GM23338 (cell line): ENCODE results near the gene COL4A6. TPM values are rescaled to one million over a fixed set of nuclear protein-coding genes. Genes with fewer than 3 reads are reported as not detected.

Source experiments
- CREB1 ChIP-seq: fragments of 250-450 bp; sonication (Bioruptor Pico); IDR thresholded peaks from 2 replicates; pipeline ENCODE4 v1.5.0; 2020; ENCODE audit warnings: low read depth, mild to moderate bottlenecking, moderate library complexity
- EZH2 ChIP-seq: fragments of 200-600 bp; sonication (generic); IDR thresholded peaks from one replicate; pipeline ENCODE4 v1.8.0; 2017; ENCODE audit warnings: antibody characterized with exemption, mild to moderate bottlenecking, low read depth; ENCODE audit not compliant: unreplicated experiment
- EZH2phosphoT487 ChIP-seq: fragments of 200-600 bp; sonication (generic); IDR thresholded peaks from one replicate; pipeline ENCODE4 v1.8.1; 2018; ENCODE audit warnings: antibody characterized with exemption; ENCODE audit not compliant: unreplicated experiment
- JUNB ChIP-seq: IDR thresholded peaks from one replicate; pipeline ENCODE4 v1.6.1; 2016; ENCODE audit warnings: antibody characterized with exemption; ENCODE audit not compliant: unreplicated experiment
- POLR2AphosphoS5 ChIP-seq: IDR thresholded peaks from 2 replicates; pipeline ENCODE4 v1.6.1; 2016; ENCODE audit warnings: antibody characterized with exemption, low read depth
- STAT1 ChIP-seq: IDR thresholded peaks from one replicate; pipeline ENCODE4 v1.6.1; 2016; ENCODE audit warnings: antibody characterized with exemption; ENCODE audit not compliant: unreplicated experiment
- ZNF114 ChIP-seq: fragments of 250-450 bp; sonication (Bioruptor Pico); IDR thresholded peaks from 2 replicates; pipeline ENCODE4 v1.5.0; 2020; ENCODE audit warnings: mild to moderate bottlenecking, moderate library complexity
- ZNF331 ChIP-seq: fragments of 250-450 bp; sonication (Bioruptor Pico); IDR thresholded peaks from 2 replicates; pipeline ENCODE4 v1.5.0; 2020; ENCODE audit warnings: low read depth, mild to moderate bottlenecking, moderate library complexity
- ZNF462 ChIP-seq: fragments of 250-450 bp; sonication (Bioruptor Pico); IDR thresholded peaks from 2 replicates; pipeline ENCODE4 v1.5.0; 2020; ENCODE audit warnings: mild to moderate bottlenecking, moderate library complexity
- polyA plus RNA-seq: library from polyadenylated mRNA; unstranded; fragments of >200 nt; fragmentation: Nextera tagmentation; extraction: Ambion mirVana; gene quantifications from 2 replicates; pipeline ENCODE4 v1.2.1, GENCODE V29; 2016
- total RNA-seq: library from RNA; depleted of rRNA; stranded (reverse); fragments of >200 nt; shearing (Covaris generic); gene quantifications from 2 replicates; pipeline ENCODE4 v1.2.3, GENCODE V29; 2014
- TF ChIP-seq, protein P1 (sequence below): IDR thresholded peaks from 2 replicates; pipeline ENCODE4 v1.6.1; 2016; ENCODE audit warnings: antibody characterized with exemption
- TF ChIP-seq, protein P2 (sequence below): IDR thresholded peaks from one replicate; pipeline ENCODE4 v1.6.1; 2018; ENCODE audit warnings: antibody characterized with exemption; ENCODE audit not compliant: unreplicated experiment

Gene COL4A6
- total and polyA plus RNA-seq, 2 experiments from 2014 or later, result 4.1 to 15.2 TPM

DNA sequence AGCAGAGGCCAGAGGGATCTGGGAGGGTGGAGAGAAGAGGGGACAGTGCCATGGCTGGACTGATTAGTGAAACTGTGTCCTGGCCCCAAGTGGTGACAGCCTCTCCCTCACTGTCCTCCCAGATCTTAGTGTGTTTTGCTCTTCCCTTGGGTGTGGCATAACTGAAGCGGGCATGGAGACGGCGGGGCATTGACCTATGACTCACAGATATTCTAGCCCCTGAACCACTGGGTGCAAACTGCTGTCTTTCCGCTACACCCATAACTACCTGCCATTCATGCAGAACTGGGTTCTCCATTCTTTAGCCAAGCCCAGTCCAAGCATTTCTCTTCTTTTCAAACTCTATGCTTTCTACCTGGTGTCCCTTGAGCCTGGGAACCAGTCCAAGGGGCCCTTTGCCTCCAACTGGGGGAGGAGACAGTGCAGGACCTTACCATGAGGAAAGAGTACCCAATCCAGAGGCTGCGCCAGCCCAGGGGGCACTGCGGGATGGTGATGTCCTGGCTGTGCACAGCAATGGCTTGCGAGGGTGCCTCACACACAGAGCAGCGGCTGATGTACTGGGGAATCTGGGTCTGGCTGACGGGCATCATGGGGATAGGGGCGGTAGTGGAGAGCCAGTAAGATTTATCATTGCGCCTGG is 279.1 kb downstream of the COL4A6 start (continued):
- TF ChIP-seq ZNF462 (CRISPR knock-in tag) (no peak), STAT1 (no peak), EZH2 (no peak), JUNB (no peak), ZNF114 (no peak), EZH2phosphoT487 (no peak), ZNF331 (no peak), POLR2AphosphoS5 (no peak), CREB1 (no peak)
- TF ChIP-seq, protein P1, sequence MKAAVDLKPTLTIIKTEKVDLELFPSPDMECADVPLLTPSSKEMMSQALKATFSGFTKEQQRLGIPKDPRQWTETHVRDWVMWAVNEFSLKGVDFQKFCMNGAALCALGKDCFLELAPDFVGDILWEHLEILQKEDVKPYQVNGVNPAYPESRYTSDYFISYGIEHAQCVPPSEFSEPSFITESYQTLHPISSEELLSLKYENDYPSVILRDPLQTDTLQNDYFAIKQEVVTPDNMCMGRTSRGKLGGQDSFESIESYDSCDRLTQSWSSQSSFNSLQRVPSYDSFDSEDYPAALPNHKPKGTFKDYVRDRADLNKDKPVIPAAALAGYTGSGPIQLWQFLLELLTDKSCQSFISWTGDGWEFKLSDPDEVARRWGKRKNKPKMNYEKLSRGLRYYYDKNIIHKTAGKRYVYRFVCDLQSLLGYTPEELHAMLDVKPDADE, result no peak
- TF ChIP-seq, protein P2, sequence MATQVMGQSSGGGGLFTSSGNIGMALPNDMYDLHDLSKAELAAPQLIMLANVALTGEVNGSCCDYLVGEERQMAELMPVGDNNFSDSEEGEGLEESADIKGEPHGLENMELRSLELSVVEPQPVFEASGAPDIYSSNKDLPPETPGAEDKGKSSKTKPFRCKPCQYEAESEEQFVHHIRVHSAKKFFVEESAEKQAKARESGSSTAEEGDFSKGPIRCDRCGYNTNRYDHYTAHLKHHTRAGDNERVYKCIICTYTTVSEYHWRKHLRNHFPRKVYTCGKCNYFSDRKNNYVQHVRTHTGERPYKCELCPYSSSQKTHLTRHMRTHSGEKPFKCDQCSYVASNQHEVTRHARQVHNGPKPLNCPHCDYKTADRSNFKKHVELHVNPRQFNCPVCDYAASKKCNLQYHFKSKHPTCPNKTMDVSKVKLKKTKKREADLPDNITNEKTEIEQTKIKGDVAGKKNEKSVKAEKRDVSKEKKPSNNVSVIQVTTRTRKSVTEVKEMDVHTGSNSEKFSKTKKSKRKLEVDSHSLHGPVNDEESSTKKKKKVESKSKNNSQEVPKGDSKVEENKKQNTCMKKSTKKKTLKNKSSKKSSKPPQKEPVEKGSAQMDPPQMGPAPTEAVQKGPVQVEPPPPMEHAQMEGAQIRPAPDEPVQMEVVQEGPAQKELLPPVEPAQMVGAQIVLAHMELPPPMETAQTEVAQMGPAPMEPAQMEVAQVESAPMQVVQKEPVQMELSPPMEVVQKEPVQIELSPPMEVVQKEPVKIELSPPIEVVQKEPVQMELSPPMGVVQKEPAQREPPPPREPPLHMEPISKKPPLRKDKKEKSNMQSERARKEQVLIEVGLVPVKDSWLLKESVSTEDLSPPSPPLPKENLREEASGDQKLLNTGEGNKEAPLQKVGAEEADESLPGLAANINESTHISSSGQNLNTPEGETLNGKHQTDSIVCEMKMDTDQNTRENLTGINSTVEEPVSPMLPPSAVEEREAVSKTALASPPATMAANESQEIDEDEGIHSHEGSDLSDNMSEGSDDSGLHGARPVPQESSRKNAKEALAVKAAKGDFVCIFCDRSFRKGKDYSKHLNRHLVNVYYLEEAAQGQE, result no peak
